HG02642 (cell line): Measurements from ENCODE around the gene CPN1.

Experiments
- ATAC-seq: cut with Tn5 transposase; IDR thresholded peaks from one replicate; pipeline ENCODE4 v1.9.1; 2021; ENCODE audit warnings: mild to moderate bottlenecking; ENCODE audit not compliant: unreplicated experiment, poor library complexity

The CPN1 gene

GRCh38 chr10:100000109-100000644, 81.5 kb downstream of the CPN1 start:
- ATAC-seq = no peak

GRCh38 chr10:99999319-100000108, 82.2 kb downstream of the CPN1 start:
- ATAC-seq = no peak

- no peak for ATAC-seq
These were observed 82.8 kb downstream of the CPN1 start for GRCh38 chr10:99998889-99999288.

DNA sequence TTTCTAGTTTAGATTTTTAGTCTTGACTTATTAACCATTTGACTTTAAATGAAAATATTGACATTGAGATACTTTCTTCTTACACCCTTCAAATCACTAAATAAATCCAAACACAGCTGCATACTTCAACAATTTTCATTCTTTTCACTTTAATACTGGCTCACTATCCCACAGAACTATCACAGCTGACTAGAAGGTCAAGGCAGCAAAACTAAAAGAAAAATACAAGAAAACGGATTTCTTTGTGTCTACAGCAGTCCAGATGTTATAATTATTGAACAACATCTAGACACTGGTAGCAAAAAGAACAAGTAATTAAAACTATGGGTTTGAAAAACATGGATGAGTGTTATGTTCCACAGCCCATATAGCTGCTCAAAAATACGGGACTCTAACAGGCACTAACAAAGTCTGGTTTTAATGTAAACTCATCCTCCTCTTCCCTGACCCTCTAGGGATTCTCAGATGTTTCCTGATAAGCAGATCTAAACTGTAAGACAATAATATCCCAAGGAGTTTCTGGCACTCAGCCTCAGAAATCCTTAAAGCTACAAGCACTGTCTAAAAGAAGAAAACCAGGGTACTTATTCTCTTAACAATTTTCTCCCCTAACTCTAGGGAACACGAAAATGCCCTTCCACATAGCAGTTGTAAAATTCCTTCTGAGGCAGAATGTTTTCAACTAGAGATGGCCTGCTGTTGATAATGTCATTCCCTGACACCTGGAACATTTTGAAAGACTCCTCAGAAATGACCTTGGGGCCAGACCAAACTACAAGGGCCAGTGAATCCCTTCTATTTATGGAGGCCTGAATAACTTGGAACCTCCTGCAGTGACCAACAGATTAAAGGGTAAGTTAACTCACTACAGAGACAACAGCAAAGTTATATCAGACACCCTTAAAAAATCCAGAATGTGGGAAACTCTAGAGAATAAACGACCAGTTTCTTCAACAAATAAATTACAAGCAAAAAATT, 84.7 kb downstream of the CPN1 start:
- no peak for ATAC-seq

GRCh38 chr10:99995713-99996112, 86.0 kb downstream of the CPN1 start:
- ATAC-seq = no peak

GRCh38 chr10:99995269-99995668, 86.4 kb downstream of the CPN1 start:
- ATAC-seq = no peak

GRCh38 chr10:99994801-99995200, 86.9 kb downstream of the CPN1 start:
- ATAC-seq = no peak

DNA sequence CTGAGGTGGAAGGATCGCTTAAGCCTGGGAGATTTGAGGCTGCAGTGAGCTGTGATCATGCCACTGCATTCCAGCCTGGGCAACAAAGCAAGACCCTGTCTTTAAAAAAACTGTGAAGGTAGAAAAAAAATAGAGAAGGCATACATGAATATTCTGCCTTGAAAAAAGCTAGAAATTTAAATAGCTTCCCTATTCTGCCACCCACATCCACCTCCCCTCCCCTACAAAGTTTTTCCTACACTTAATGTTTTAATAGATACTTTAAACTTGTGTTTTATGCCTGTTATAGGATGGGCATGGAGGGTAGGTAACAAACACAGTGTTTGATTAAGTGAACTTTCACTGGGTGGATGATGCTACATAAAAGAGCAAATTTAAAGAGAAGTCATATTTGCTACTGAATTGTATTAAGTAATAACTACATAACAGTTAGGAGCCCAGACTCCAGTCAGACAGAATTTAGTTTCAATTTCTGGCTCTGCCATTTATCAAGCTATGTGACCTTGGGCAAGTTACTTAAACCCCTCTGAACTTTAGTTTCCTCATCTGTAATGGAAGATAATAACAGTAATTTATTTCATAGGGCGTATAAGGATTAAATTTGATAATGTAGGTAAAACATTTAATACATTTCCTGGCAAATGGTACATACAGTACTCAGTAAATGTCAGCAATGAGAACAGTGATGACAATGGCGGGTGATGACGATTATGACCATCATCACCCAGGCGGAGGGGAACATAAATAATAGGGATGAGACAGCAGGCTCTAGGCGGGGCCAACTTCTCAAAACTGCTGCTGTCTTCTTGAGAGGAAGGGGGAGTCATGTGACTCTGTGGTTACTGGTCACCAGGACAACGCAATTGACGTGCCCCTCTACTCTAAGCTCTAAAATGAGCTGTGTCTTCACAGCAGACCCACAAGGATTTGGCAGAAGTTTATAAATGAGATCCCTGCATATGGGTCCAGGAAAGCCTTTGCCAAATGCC, 87.7 kb downstream of the CPN1 start:
- peak; percentile 75 for ATAC-seq
